Measurements from ENCODE around the gene SLC25A19.

Gene SLC25A19

GRCh38 chr17:75252039-75252816 lies 37.0 kb downstream of the SLC25A19 start:
- TF ChIP-seq, protein P1, sequence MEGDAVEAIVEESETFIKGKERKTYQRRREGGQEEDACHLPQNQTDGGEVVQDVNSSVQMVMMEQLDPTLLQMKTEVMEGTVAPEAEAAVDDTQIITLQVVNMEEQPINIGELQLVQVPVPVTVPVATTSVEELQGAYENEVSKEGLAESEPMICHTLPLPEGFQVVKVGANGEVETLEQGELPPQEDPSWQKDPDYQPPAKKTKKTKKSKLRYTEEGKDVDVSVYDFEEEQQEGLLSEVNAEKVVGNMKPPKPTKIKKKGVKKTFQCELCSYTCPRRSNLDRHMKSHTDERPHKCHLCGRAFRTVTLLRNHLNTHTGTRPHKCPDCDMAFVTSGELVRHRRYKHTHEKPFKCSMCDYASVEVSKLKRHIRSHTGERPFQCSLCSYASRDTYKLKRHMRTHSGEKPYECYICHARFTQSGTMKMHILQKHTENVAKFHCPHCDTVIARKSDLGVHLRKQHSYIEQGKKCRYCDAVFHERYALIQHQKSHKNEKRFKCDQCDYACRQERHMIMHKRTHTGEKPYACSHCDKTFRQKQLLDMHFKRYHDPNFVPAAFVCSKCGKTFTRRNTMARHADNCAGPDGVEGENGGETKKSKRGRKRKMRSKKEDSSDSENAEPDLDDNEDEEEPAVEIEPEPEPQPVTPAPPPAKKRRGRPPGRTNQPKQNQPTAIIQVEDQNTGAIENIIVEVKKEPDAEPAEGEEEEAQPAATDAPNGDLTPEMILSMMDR (IDR thresholded peaks at IDR 0.05; ENCODE audit: low read depth, low read length) = no peak

GRCh38 chr17:75250009-75250471 lies 39.2 kb downstream of the SLC25A19 start:
- H3K4me3 ChIP-seq (ENCODE audit: low read depth, low read length) = no peak overlapping the region
- TF ChIP-seq, protein P1 (IDR thresholded peaks at IDR 0.05; ENCODE audit: low read depth, low read length) = no peak

More at GRCh38 chr17:75252039-75252816, 37.0 kb downstream of the SLC25A19 start:
- H3K4me3 ChIP-seq (ENCODE audit: low read depth, low read length) = no peak overlapping the region

DNA sequence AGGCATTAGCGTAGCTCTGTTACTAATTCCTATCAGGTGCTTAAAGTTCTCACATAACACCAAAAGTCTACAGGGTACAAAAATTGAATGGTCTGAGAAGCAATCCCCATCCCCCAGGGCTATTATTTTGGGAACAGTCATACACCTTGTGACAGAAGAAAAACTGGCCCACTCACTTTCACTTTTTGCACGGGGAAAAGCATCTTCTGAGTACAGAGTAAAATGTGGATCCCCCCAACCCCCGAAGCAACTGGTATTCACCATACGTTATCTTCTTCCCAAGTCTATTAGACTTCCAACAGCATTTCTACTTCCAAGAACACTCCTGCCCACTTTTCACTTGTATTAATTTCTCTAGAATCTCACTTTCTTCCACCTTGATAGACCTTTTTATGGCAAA lies 39.7 kb downstream of the SLC25A19 start:
- TF ChIP-seq, protein P1 (IDR thresholded peaks at IDR 0.05; ENCODE audit: low read depth, low read length) = no peak
- H3K4me3 ChIP-seq (ENCODE audit: low read depth, low read length) = no peak overlapping the region

DNA sequence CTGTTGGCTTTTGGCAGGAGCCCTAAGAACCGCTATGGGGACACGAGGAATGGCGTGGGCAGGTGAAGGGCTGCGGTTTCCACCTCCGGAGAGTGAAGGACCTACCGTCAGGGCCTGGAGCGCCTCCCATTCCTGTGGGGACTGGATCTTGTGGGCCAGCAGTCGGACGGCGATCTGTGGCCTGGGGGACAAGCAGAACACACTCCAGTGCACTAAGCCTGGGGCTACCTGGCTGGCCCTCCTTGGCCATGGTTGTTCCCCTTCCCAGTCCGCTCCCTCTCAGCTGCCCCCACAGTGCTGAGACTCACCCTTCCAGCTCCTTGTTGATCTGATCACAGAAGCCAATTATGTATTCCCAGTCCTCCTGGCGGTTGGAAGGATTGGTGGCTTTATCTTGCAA lies 42.8 kb downstream of the SLC25A19 start:
- H3K4me3 ChIP-seq (ENCODE audit: low read depth, low read length) = no peak overlapping the region
- TF ChIP-seq, protein P1 (IDR thresholded peaks at IDR 0.05; ENCODE audit: low read depth, low read length) = no peak

DNA sequence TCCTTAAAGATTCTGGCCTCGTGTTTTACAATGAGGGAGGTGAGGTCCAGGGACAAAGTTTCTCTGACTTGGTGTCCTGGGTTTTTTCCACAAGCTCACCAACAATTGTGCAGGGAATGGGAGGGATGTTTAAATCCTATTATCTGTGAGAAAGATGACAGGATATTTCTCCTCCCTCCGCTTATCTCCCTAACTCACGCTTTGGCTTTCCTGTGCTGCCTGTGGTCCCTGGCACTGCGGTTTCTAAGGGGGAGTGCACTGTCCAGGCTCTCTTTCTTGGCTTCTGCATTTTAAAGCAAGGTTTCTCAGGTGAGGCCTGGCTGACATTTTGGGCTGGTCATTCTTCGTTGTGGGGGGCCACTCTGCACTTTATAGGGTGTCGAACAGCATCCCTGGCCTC lies 44.2 kb downstream of the SLC25A19 start:
- TF ChIP-seq, protein P1 (IDR thresholded peaks at IDR 0.05; ENCODE audit: low read depth, low read length) = no peak
- H3K4me3 ChIP-seq (ENCODE audit: low read depth, low read length) = no peak overlapping the region

DNA sequence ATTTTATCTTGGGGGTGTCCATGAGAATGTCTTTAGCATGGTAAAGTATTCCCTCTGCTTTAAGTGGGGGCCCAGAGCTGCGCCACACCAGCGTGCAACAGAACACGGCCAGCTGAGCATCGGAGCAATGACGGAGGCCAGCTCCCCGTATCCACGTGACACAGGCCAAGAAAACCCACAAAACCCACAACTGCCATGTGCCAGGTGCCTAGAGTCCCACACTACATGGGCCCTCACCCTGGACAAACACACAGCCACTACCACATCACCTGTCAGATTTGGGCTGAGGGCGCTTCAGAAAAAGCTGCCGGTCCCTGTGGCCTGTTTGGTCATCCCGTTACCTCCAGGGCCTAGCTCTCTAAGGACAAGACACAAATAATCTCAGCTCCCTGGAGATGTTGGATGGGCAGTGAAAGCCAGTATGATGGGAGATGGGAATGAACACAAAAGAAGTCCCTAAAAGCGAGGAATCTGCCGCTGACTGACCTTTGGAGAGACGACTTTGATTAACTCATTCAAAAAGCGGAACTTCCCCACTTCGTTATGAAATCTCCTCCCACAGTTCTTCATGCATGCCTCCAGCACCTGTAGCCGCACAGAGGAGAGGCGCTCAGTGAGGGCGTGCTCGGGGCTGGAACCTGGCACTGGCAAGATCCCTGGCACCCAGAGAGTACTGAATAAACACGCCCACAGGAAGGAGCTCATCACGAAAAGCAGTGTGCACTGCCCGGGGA lies 44.9 kb downstream of the SLC25A19 start:
- no peak overlapping the region for H3K4me3 ChIP-seq (ENCODE audit: low read depth, low read length)
- TF ChIP-seq, protein P1 (IDR thresholded peaks at IDR 0.05; ENCODE audit: low read depth, low read length) = no peak
